GM19455 (cell line): ENCODE data around the gene OR6Q1.
"Not testable (repeated sequence)": the region's sequence is repeated elsewhere in the genome, so short reads cannot be mapped to it uniquely, and the experiment has no call there.

Experiments used
- ATAC-seq: cut with Tn5 transposase; IDR thresholded peaks from one replicate; pipeline ENCODE4 v1.9.1; 2021; ENCODE audit not compliant: unreplicated experiment

OR6Q1 gene, protein sequence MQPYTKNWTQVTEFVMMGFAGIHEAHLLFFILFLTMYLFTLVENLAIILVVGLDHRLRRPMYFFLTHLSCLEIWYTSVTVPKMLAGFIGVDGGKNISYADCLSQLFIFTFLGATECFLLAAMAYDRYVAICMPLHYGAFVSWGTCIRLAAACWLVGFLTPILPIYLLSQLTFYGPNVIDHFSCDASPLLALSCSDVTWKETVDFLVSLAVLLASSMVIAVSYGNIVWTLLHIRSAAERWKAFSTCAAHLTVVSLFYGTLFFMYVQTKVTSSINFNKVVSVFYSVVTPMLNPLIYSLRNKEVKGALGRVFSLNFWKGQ

DNA sequence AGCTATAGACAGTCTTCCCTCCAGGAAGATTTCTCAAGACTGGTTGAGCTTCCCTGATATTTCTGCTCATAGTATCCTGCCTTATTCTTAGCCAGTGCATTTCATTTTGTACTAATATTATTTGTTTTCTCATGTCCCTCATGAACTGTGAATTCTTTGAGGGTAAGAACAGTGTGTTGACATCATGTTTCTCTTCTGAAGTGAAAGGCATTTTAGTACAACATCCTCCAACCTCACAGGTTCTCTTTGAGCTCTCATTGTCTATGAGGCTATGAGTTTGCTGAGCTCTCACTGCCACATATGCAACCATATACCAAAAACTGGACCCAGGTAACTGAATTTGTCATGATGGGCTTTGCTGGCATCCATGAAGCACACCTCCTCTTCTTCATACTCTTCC lies at the start of gene OR6Q1:
TSS of gene OR6Q1 (plus strand) at position 301 of the 400 bp plus-strand sequence. CDS start at position 301, 0 bp downstream.
- no peak for ATAC-seq

GRCh38 chr11:57981536-57981935 lies 49.2 kb upstream of the OR6Q1 start:
- no peak for ATAC-seq

GRCh38 chr11:57982776-57983175 lies 48.0 kb upstream of the OR6Q1 start:
- no peak for ATAC-seq

GRCh38 chr11:57983191-57983590 lies 47.6 kb upstream of the OR6Q1 start:
- no peak for ATAC-seq

DNA sequence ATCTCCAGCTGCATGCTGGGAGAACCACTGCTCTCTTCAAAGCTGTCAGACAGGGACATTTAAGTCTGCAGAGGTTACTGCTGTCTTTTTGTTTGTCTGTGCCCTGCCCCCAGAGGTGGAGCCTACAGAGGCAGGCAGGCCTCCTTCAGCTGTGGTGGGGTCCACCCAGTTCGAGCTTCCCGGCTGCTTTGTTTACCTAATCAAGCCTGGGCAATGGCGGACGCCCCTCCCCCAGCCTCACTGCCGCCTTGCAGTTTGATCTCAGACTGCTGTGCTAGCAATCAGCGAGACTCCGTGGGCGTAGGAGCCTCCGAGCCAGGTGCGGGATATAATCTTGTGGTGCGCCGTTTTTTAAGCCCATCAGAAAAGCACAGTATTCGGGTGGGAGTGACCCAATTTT lies 31.2 kb upstream of the OR6Q1 start:
- not testable (repeated sequence) for ATAC-seq

DNA sequence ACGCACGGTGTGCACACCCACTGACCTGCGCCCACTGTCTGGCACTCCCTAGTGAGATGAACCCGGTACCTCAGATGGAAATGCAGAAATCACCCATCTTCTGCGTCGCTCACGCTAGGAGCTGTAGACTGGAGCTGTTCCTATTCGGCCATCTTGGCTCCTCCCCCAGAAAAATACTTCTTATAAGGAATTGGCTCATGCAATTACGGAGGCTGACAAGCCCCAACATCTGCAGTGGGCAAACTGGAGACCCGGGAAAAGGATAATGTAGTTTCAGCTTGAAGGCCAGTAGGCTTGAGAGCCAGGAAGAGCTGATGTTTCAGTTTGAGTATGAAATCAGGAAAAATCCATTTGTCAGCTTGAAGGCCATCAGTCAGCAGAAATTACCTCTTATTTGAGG lies 30.7 kb upstream of the OR6Q1 start:
- ATAC-seq, result not testable (repeated sequence)

- no peak for ATAC-seq
Measured at GRCh38 chr11:58000699-58001098, 30.1 kb upstream of the OR6Q1 start.

GRCh38 chr11:58003036-58003435 lies 27.7 kb upstream of the OR6Q1 start:
- ATAC-seq, result no peak

GRCh38 chr11:58003591-58003990 lies 27.2 kb upstream of the OR6Q1 start:
- ATAC-seq, result no peak

GRCh38 chr11:58004664-58005063 lies 26.1 kb upstream of the OR6Q1 start:
- ATAC-seq, result no peak

- ATAC-seq, result no peak
Measured at GRCh38 chr11:58006940-58007339, 23.8 kb upstream of the OR6Q1 start.

DNA sequence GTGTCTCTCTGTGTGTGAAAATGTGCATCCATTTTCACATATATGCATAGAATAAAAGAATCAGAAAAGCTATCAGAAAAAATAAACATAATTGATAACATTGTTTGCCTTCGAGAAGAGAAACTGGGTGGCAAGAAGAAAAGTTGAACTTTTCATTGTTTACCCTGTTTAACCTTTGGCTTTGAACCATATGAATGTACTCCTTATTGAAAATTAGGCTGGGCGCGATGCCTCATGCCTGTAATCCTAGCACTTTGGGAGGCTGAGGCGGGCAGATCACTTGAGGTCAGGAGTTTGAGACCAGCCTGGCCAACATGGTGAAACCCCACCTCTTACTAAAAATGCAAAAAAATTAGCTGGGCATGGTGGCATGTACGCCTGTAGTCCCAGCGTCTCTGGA lies 19.0 kb upstream of the OR6Q1 start:
- ATAC-seq, result no peak

GRCh38 chr11:58023435-58023931 lies 7.3 kb upstream of the OR6Q1 start, which contains the start of gene OR9Q1:
OR9Q1 (plus strand) TSS chr11:58023881; CDS start chr11:58179445, 155,564 bp downstream.
- ATAC-seq, result no peak

DNA sequence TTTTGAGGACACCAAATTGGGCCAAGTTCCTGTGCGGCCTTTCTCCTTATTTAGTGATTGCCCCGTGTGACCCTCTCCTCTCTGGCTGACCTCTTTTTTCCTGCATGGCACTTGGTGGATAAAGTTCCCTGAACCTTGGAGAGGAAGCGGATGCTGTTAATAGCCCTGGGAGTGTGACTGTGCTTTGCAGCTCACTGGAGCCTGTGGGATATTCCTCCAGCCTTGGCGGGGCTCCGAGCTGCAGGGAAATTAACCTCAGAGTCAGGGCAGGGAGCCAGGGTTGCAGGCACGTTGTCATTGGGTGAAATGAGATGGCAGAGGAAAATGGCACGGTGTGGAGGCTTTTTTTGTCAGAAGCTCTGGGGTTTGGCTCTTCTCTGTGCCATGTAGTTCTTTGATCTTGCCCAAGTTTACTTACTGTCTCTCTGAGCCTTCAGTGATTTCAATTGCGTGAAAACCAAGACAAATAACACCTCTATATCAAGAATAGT lies 6.1 kb upstream of the OR6Q1 start:
- no peak for ATAC-seq

DNA sequence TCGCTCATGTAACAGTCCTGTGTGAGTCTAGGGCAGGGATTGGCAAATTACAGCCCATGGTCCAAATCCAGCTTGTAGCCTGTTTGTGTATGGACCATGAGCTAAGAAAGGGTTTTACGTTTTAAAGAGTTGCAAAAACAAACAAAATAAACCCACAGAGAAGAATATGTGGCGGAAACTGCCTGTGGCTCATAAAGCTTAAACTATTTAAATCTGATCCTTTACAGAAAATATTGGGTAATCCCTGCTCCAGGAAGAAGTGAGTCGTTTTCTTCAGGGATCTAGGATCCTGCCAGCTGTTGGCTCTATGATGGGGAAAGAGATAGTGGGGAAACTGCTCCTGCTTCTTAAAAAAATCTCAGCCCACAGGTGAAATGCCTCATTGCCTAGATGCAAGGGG lies 3.4 kb upstream of the OR6Q1 start:
- ATAC-seq, result no peak

- no peak for ATAC-seq
Measured at GRCh38 chr11:58028687-58029411, 1.9 kb upstream of the OR6Q1 start.

DNA sequence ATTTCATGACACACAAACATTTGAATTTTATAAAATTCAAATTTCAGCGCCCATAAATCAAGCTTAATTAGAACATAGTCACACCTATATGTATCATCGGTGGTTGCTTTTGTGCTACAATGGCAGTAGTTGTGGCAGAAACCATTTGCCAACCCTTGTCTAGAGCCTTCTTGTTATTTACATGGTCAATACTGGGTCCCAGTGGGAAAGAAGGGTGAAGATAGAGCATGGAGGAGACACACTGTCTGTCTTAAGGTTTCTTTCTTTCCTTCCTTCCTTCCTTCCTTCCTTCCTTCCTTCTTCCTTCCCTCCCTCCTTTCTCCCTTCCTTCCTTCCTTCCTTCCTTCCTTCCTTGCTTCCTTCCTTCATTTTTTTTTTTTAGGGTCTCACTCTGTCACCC lies 3.7 kb downstream of the OR6Q1 start:
- no peak for ATAC-seq

DNA sequence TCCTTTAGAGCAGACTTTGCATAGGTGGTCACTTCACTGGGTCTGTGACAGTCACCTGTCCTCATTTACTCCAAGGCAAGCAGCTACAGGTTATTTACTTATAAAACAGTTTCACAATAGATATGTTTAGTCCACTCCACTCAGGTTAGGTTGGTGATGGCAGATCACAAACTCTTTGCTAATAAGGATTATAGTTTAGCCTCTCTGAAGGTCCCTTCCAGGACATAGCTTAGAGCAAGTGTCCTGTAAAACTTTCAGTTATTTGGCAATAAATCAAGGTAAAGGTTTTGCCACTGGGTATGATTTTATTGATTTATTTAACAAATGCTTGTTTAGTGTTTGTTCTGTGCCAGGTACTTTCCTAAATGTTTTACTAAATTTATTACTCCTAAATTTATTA lies 8.8 kb downstream of the OR6Q1 start:
- no peak for ATAC-seq

DNA sequence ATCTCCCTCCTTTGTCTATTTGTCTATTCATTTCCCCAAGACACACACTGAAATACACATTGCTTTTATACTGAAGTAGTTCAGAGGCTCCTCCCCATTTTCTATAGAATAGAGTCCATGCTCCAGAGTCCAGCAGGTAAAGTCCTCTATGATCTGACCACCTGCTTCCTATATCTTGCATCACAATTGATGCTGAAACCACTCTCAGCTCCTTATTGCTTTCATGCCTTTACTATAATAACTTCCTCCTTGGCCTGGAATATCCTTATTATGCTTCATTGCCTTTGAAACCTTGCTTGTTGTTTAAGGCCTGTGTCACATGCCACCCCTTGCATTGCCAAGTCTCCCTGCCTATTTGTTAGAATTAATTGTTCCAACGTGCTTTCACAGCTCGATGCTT lies 12.6 kb downstream of the OR6Q1 start:
- ATAC-seq, result no peak

DNA sequence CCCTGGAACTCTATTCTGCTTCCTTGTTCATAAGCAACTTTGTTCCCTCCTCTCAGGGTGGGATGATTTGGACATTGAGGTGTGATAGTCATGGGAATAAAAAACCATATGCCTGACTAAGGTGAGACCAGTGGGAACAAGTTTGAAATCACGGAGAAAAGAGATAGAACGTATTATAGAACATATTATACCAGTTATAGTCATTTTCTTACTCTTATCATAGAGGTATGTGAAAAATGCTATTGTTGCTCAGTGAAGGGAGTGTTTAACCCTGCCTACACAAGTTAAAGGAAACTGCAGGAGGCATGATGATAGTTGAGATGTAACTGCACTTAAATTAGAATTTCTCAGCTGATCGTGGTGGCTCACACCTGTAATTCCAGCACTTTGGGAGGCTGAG lies 15.5 kb downstream of the OR6Q1 start:
- no peak for ATAC-seq

DNA sequence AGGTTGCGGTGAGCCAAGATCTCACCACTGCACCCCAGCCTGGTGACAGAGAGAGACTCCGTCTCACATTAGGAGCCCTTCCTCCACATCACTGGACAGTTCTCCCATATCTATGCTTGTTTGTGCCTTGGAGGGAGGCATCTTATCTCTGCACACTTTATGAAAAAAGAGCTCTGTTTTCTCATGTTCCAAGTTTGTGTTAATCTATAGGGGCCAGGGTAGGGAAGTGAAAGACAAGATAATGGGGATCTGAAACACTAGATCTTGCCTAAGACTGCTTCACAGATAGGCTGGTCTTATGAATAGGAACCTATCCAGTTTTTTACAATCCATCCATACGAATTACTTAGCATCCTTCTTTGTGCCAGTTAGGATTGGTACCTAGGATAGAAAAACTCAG lies 17.1 kb downstream of the OR6Q1 start:
- ATAC-seq, result no peak

GRCh38 chr11:58055806-58056401 lies 25.2 kb downstream of the OR6Q1 start:
- no peak for ATAC-seq
